Stimulated activated CD8-positive, alpha-beta memory T cell treated with anti-CD3 and anti-CD28 coated beads, Interleukin-15, amount 100 ng/mL, for 4 hours (primary cell): ENCODE data around the gene EXOC4.
A peak's percentile ranks its signal among the peaks of the same experiment; 100 is the strongest.

ENCODE experiments used
- DNase-seq, 2 donors: peaks; one replicate each; pipeline ENCODE4 v3.0.0-alpha.2; 2020; ENCODE audit warnings: low read depth in 2 of 2

The EXOC4 gene

GRCh38 chr7:133428326-133428725, 175.4 kb downstream of the EXOC4 start:
- no peak for DNase-seq

- DNase-seq = no peak
These were observed 176.0 kb downstream of the EXOC4 start for GRCh38 chr7:133428876-133429275.

DNA sequence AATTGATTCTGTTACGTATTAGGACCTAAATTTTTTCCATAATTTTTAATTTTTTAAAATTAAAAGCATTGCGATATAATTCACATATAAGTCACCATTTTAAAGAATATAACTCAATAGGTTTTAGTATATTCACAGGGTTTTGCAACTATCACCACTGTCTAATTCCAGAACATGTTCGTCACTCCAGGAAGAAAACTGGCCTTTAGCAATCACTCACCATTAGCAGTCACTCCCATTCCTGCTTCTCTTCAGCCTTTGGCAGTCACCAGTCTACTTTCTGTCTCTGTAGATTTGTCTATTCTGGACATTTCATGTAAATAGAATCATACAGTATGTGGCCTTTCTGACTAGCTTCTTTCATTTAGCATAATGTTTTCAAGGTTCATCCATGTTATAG, 176.5 kb downstream of the EXOC4 start:
- no peak for DNase-seq

GRCh38 chr7:133431134-133431724, 178.4 kb downstream of the EXOC4 start:
- no peak for DNase-seq

DNA sequence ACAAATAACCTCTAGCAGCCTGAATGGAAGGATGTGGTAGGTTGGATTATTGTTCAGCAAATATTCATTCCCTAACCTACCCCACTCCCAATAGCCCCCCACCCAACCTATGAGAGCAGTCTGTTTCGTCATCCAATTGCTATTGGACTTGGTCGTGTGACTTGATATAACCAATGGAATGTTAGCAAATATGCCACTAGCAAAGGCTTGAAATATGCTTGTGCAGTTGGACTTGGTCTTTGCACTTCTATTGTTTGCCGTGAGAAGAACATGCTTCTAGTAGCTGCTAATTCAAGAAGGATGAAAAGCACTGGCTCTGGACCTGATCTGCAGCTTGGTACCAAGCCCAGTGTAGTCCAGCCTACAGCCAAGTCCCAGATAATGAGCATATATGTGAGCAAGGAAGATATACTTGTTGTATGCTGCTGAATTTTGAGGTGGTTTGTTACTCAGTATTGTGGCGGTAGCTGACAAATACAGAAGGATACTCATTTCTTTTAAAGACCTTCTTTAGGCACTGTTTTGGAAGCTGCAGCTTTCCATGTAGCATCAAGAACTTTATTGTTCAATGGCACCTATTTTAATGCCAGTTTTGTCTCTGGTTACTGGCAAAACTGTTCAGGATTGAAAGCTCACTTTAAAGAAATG, 180.4 kb downstream of the EXOC4 start:
- no peak for DNase-seq

GRCh38 chr7:133434246-133434865, 181.5 kb downstream of the EXOC4 start:
- no peak for DNase-seq

- no peak for DNase-seq
These were observed 183.1 kb downstream of the EXOC4 start for GRCh38 chr7:133436014-133436428.

- no peak for DNase-seq
These were observed 184.7 kb downstream of the EXOC4 start for GRCh38 chr7:133437544-133437943.

DNA sequence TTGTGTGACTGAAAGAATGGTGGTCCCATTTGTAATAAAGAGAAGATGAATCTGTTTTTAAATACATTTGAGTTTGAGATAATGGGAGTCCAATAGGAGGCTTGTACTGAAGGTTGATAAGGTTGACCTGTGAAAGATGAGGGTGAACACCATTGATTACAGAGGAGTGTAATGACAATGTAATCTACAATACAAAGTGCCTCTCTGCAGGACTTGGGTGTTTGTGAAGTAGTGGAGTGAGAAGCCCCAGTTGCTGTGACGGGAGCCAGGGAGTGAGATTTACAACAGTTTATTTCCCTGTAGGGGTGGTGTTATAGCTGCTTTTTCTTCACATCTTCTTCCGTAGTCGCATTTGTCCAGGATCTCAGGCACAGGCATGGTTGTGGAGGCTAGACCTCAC, 189.9 kb downstream of the EXOC4 start:
- DNase-seq = no peak

DNA sequence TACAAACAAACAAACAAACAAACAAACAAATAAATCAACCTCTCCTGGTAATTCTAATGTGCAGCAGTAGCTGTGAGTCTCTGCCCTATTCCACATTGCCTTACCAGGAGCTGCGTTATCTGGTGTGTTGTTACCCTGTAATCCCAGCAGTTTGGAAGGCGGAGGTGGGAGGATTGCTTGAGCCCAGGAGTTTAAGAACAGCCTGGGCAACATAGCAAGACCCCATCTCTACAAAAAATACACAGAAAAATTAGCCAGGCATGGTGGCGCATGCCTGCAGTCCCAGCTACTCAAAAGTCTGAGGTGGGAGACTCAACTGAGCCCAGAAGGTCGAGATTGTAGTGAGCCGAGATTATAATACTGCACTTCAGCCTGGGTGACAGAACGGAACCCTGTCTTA, 192.7 kb downstream of the EXOC4 start:
- no peak for DNase-seq

DNA sequence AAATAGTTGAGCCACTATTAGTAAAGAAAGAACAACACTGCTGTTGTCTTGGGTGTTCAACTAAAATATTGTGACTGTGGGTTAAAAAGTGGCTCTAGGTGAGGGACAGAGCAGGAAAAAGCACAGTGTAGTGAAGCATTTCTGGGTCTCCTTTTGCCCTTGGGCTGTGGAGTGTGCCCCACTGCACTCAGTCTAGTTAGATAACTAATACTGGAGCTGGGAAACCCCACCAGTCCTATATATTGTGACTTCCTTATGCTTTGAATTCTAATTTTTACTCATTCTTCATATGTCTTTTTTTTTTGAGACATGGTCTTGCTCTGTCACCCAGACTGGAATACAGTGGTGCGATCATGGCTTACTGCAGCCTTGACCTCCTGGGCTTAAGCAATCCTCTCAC, 195.1 kb downstream of the EXOC4 start:
- no peak for DNase-seq

- DNase-seq = no peak
These were observed 199.7 kb downstream of the EXOC4 start for GRCh38 chr7:133452577-133452976.

DNA sequence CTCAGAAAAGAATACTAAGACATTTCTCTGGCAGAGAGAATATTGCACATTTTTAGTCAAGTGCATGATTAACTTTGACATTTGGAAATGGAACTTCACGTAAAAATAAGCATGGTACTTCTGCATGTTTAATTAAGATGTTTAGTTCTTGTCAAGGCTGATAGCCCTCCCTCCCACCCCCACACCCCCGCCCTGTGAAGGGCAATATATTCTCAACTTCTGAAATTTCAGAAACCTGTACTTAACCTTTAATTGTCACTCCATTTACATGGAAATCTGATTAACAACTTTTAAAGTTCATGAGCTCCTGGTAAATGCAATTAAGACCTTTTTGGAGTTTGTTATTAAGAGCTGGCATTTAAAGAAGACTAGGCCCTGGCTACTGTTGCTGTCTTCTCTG, 205.8 kb downstream of the EXOC4 start:
- no peak for DNase-seq

- no peak for DNase-seq
These were observed 208.5 kb downstream of the EXOC4 start for GRCh38 chr7:133461421-133461820.

- no peak for DNase-seq
These were observed 222.8 kb downstream of the EXOC4 start for GRCh38 chr7:133475655-133476054.

DNA sequence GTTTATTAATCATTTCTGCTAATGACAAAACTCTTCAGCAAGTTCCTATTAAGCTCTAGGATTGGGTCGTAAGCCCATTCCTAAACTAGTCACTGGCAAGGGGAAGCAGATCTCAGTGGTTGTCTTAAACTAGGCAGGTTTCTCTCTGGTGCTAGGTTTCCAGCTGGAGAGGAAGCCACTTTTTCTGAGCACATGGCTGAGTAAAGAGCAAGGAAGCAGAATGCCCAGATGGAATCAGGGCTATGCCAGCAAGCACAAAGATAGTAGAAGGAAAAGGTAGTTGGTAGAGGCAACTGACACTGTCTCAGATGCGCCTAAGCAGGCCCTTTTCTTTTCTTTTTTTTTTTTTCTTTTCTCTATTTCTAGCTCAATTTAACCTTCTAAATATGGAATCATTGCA, 224.9 kb downstream of the EXOC4 start:
- DNase-seq = no peak

GRCh38 chr7:133478591-133479135, 225.8 kb downstream of the EXOC4 start:
- DNase-seq = no peak

DNA sequence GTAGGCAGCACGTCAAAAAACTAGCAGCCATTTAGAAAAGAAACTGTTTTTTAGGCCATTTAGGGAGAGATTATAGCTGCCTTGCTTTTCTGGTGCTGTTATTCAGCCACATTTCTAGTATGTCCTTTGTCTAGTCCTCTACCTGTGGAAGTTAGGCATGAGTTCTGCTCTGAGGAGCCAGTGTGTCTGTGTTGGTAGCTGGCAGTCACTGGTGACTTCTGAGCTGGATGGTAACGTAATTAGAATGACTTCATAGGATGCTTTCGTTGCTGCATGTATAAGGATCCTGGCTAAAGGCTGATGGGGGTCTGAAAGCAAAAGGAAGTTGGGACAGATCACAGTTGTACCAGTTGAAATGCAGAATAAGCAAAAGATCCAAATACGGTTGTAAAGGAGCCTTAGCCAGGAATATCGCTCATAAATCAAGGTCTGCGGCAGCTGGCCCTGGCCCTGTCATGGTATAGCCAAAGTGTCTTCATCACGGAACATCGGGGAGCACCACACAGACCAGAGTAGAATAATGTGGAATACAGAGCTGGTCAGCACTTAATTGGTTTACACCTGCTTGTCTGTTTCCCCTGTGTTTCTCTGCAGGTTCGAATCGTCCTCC, 226.7 kb downstream of the EXOC4 start:
- DNase-seq = no peak

- no peak for DNase-seq
These were observed 228.0 kb downstream of the EXOC4 start for GRCh38 chr7:133480868-133481267.

DNA sequence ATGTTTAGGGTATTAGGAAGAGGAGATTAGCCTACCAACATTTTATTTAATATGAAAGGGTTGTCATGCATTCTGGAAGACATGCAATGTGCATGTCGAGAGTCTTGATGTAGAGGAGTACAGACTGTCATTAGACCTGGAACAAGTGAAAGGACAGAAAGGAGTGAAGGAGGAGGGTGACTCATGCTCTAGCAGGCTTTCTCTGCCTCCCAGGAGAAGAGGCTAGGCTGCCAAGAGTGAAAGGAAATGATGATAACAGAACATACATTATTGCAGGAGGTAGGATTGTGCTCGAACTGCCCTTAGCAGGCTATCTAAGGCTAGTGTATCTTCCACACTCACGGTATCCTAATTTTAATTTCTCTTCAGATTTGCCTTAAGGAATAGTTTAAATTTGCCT, 228.8 kb downstream of the EXOC4 start:
- no peak for DNase-seq

DNA sequence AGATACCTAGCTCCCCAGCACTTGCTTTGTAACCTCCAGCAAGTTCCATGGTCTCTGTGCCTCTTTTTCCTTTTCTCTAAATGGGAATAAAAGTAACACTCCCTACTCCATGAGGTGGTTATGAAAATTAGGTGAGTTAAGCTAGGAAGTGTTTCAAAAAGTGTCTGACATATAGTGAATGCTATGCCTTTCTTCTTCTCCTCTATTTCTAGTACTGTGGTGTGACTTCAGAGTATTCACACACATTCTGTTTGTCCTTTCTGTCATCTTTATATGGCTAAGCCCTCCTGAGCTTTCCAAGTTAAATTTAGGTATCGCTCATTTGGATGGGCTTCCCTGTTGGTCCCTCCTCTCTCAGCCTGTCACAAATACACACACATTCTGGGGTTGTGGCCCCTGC, 229.7 kb downstream of the EXOC4 start:
- DNase-seq = no peak

DNA sequence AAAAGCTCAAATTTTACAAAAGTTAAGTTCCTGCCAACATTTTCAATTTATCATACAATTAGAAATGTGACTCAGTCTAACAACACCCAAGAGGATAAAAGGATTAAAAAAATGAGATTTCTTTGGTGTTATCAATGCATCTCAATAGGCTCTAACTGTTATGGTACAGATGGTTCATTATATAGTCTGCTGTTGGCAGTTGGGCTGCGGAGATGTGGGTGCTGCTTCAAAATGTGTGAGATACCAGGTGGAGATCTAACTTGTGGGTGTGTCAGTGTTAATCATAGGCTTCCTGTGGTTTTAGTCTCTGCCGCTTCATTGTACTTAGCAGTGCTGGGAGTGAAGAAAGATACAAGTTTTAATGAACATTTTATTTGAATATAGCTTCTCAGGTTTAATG, 231.2 kb downstream of the EXOC4 start:
- peak; percentile 9 to 28 for DNase-seq

GRCh38 chr7:133489906-133490305, 237.0 kb downstream of the EXOC4 start:
- no peak for DNase-seq
